AML-193 (cell line): ENCODE results near the gene COX6A2.
"Not testable (repeated sequence)": the region's sequence is repeated elsewhere in the genome, so short reads cannot be mapped to it uniquely, and the experiment has no call there.

Experiments used
- DNase-seq, 2 experiments: peaks; one replicate each; lab custom pipeline; 2025; lab: John Stamatoyannopoulos, UW

Gene COX6A2

GRCh38 chr16:31438414-31438813 is 10.3 kb upstream of the COX6A2 start:
- no peak for DNase-seq

DNA sequence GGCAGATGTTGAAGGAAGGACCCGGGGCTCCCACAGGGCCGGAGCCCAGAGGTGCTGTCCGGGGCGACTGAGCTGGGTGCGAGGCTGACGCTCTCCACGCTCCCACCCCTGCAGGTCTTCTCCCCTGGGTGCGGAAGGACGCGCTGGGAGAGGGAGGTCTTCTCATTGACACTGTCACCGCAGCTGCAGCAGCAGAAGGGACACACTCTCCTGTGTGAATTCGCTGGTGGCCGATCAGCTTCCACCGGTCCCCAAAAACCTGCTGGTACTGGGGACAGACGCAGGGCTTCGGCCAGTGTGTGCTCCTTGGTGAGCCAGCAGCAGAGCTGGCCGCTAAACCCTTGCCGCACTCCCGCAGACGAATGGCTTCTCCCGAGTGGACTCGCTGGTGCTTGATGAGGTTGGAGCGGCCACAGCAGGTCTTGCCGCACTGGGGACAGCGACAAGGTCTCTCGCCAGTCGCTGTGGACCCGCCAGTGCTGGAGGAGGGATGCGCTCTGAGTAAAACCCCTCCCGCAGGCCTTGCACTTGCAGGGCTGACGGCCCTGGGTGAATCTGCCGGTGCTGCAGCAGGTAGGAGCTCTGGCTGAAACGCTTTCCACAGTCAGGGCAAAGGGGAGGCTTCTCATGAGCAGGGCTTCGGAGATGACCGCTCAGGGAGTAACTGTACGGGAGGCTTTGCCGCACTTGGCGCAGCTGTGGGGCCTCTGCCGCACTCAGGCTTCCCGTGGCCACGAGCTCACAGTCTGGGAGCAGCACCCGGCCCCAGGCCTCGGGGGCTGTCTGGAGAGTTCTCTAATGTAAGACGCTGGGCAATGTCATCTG is 8.3 kb upstream of the COX6A2 start:
- DNase-seq, result no peak

DNA sequence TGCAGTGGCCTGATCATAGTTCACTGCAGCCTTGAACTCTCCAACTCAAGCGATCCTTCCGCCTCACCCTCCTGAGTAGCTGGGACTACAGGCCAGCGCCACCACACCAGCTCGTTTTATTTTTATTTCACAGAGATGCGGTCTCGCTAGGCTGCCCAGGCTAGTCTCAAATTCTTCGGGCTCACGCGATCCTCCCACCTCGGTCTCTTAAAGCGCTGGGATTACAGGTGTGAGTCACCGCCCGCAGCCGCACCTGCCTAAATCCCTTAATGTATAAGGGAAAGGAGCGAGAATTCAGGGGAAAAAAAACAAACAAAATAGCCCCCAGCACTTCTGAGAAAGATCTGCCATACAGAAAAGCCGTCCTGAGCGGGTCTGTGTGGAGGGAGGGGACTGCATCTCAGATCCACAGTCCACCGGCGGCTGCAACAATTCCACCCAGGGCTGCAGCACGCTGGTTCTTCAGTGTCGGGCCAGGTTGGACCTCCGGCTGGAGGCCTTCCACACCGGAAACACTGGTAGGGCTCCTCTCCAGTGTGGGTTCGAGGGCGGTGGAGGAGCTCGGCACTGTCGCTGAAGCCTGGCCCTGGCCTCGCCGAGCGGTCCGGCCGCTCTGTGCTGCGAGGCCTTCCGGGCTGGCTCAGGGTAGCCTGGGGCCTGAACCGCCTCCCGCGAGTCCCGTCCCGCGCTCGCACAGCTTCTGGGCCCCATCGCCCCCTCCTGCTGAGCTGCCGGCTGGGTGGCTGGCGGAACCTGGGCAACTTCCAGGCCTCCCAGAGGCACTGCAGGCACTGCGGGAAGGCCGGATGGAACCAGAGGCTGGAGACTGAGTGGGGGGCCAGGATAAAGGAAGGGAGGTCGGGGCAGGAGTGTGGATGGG is 7.4 kb upstream of the COX6A2 start:
- DNase-seq, result no peak

DNA sequence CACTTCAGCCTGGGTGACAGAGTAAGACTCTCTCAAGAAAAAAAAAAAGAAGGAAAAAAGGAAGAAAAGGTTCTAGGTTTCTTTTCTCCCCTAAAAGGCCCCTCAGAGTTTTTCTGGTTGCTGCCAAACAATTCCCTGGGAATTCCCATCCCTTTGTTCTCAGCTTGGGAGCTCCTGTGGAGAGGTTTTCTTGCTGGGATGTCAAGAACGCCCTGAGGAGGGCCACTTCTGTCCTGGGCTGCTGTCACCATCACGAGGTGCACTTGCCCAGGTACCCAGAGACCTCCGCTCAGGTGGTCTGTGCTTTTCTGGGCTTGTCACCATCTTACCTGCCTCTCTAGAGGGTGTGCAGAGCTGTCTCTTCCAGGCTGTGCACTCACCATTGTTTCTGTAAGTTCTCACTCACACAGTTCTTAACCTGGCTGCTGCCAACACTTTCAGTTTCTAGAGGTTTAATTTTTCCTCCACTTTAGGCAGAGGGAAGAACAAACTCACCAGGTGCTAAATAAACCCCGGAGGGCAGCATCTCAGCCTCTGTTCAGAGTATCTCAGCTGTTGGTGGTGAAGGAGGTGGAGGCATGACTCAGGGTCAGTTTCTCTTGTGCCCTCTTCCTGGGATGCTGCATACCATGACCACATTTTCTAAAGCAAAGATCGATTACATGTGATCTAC is 2.4 kb upstream of the COX6A2 start:
- no peak for DNase-seq

DNA sequence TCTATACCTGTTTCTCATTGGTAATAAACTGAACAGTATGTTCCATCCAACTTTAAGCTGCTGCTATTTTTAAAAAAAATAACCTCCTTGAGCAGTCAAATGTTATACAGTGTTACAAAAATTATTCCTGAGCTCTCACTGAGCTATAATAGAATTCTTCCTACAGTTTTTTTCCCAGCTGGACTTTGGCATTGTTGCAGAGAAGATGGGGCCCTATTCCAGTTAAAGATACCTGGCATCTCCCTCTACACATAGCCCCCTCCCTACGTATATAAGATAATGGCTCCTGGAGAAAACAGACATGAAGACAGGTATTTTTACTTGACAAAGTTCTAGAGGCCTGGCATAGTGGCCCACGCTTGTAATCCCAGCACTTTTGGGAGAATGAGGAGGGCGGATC is 1.6 kb upstream of the COX6A2 start:
- DNase-seq, result no peak

GRCh38 chr16:31429314-31429713 is 1.2 kb upstream of the COX6A2 start:
- no peak for DNase-seq

- DNase-seq, result no peak
Observed at GRCh38 chr16:31428638-31429247, 583 bp upstream of the COX6A2 start.

DNA sequence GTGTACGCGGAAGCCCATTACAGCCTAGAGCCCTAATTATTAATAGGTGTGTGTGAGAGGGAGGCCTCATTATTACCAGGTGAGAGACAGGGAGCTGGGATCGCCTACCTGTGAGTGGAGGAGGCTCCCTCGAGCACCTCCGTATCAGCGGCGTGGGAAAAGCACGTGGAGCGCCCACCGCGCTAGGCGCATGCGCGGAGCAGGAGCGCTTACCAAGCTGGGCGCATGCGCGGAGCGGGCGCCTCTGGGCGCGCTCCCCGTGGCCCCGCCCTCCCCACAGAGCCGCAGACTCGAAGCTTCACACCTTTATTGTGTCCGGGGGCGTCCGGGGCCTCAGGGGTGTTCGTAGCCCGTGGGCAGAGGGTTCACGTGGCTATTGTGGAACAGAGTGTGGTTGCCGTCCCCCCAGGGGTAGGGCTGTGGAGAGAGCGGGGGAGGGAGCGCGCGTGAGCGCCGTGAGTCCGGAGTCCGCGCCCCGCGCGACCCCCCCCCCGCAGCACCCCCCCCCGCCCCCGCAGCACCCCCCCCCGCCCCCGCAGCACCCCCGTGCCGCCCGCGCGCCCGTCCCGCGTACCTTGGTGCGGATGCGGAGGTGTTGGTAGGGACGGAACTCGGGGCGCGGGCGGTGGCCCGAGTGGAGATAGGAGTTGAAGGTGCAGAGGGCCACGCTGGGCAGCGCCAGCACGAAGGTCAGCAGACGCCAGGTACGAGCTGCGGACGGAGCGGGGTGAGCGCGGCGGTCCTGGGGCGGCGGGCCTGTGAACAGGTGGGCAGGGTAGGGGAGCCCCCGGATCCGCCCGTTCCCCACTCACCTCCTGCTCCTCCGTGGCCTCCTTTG is 500 bp downstream of the COX6A2 start:
- DNase-seq, result no peak

DNA sequence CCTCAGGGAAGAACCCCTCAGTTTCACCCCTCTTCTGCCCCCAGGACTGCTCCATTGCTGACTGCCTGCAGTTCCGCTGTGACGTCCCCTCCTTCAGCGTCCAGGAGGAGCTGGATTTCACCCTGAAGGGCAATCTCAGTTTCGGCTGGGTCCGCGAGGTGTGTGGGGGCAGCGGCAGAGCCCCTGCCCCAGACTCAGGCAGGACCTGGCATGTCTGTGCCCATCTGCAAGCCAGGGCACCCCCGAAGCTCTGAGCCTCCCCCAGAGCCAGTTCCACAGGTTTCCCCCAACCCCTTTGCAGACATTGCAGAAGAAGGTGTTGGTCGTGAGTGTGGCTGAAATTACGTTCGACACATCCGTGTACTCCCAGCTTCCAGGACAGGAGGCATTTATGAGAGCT is 4.4 kb downstream of the COX6A2 start:
- DNase-seq, result no peak

DNA sequence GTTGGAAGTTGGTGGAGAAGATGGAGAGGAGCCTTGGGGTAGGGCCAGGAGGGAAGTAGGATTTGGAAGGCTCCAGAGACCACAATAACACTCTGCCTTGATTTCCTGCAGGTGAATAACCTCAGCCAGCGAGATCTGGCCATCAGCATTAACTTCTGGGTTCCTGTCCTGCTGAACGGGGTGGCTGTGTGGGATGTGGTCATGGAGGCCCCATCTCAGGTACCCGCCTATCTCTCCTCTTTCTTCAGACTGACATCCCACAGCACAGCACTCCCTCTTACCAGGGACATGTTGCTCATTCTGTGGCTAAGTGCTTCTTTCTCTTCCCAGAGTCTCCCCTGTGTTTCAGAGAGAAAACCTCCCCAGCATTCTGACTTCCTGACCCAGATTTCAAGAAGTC is 4.9 kb downstream of the COX6A2 start:
- no peak for DNase-seq

- DNase-seq, result no peak
Observed at GRCh38 chr16:31421587-31421986, 6.6 kb downstream of the COX6A2 start.

- no peak for DNase-seq
Observed at GRCh38 chr16:31420037-31420436, 8.1 kb downstream of the COX6A2 start.

- DNase-seq, result no peak
Observed at GRCh38 chr16:31417916-31418315, 10.2 kb downstream of the COX6A2 start.

DNA sequence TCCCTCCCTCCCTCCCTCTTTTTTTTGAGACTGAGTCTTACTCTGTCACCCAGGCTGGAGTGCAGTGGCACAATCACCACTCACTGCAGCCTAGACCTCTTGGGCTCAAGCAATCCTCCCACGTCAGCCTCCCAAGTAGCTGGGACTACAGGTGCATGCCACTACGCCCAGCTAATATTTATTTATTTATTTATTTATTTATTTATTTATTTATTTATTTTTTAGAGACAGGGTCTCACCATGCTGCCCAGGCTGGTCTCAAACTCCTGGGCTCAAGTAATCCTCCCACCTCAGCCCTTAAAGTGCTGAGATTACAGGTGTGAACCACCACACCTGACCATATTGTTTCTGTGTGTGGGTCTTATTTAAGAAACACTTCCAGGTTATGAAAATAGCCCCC is 11.1 kb downstream of the COX6A2 start:
- not testable (repeated sequence) for DNase-seq

GRCh38 chr16:31416371-31416770 is 11.8 kb downstream of the COX6A2 start:
- DNase-seq, result no peak

GRCh38 chr16:31414706-31415105 is 13.5 kb downstream of the COX6A2 start:
- DNase-seq, result no peak

DNA sequence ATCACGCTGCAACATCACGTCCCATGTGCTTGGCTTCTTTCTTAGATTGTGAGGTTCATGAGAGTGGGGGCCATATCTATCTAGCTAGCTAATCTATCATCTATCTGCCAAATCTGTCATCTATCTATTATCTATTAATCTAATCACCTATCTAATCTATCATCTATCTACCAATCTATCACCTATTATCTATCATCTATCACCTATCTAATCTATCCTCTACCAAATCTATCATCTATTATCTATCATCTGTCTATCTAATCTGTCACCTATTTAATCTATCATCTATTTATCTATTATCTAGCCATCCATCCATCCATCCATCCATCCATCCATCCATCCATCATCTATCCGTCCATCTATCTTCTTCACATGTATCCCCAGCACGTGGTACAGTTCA is 14.2 kb downstream of the COX6A2 start:
- no peak for DNase-seq

DNA sequence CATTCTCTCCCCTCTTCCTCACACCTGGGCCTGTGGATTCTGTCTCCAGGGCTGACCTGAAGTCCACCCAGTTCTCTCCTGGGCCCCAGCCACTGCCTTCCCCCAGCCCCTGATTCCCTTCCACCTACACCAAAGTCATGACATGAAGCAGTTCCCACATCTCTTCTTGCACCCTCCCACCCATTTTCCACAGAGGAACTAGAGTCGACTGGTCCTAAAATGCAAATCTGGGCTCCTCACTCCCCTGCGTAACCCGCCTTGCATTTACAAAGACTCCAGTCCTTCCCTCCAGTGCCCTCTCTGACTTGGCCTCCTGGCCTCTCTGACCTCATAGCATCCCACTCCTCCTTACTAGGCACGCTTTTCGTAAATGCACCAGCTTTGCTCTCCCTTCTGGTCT is 14.8 kb downstream of the COX6A2 start:
- no peak for DNase-seq

GRCh38 chr16:31412750-31413149 is 15.4 kb downstream of the COX6A2 start:
- DNase-seq, result no peak

DNA sequence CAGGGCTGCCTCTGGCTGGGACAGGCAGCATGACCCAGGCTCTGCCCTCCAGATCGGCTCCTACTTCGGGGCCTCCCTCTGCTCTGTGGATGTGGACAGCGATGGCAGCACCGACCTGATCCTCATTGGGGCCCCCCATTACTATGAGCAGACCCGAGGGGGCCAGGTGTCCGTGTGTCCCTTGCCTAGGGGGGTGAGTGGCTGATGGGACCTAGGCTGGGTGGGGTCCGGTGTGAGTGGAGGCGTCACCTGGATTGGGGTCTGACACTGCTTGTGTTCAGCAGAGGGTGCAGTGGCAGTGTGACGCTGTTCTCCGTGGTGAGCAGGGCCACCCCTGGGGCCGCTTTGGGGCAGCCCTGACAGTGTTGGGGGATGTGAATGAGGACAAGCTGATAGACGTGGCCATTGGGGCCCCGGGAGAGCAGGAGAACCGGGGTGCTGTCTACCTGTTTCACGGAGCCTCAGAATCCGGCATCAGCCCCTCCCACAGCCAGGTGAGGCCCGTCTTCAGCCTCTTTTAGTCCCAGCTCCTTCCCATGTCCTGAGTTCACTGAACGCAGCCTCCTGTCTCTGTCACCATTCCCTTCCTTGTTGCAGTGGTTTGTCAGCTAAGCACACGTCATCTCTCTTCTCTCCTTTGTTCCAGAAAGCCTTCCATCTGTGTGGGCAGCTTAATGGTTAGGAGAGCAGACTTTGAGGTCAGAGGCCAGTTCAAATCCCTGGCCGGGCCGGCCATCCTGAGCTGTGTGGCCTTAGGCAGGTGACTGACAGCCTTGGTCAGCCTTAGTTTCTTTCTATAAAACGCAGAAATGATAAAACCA is 16.9 kb downstream of the COX6A2 start:
- DNase-seq, result no peak
